ENCODE data around the gene SRRD. TPM values are rescaled to one million over a fixed set of nuclear protein-coding genes. Genes with fewer than 3 reads are reported as not detected.

SRRD gene
- total and polyA plus RNA-seq, 7 donors: 25.4 to 51.2 (median 36.1) TPM

DNA sequence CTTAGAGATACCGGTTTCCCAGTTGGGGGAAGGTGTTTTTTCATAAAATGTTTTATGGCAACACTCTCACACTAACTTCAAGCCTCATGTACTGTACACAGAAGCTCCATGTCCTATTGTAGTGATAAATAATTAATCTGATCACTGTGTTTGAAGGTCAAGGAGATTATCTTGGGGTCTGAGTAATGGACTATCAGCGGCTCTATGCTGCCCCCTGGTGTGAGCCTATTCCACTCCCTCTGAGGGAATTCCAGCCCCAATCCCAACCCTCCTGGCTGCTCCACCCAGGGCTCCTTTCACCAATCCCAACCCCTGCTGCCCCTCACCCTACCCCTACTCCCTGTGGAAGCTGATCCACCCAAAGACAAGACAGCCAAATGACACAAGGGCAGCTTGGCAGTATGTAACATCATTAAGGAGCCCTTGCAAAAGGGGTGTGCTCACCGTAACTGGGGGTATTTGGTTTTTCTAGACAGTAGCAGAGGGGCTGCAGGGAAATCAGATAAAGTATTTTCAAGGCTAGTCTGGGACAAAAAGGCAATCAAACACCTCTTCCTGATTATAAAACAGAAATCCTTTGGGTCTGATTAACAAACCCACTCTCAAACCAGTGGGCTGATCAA, 22.4 kb upstream of the SRRD start:
- intact Hi-C loops (cut with DNase I): loop anchor here (2.0 to 5.0 kb wide), 3 partner anchors 62 to 99 kb away; no protein-coding TSS in a partner anchor
- DNase-seq (peak; percentile 63 to 75), ATAC-seq (peak; percentile 59 to 80 (median 74))
- H3K27me3 ChIP-seq (ENCODE audit: insufficient read depth in 3 of 3, low read length in 2 of 3): no peaks in the 10 kb centered on the region
- H3K9me3 ChIP-seq: no peaks in the 10 kb centered on the region
- H3K27ac ChIP-seq: no peak overlapping the region
- TF ChIP-seq, protein P1, sequence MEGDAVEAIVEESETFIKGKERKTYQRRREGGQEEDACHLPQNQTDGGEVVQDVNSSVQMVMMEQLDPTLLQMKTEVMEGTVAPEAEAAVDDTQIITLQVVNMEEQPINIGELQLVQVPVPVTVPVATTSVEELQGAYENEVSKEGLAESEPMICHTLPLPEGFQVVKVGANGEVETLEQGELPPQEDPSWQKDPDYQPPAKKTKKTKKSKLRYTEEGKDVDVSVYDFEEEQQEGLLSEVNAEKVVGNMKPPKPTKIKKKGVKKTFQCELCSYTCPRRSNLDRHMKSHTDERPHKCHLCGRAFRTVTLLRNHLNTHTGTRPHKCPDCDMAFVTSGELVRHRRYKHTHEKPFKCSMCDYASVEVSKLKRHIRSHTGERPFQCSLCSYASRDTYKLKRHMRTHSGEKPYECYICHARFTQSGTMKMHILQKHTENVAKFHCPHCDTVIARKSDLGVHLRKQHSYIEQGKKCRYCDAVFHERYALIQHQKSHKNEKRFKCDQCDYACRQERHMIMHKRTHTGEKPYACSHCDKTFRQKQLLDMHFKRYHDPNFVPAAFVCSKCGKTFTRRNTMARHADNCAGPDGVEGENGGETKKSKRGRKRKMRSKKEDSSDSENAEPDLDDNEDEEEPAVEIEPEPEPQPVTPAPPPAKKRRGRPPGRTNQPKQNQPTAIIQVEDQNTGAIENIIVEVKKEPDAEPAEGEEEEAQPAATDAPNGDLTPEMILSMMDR (IDR thresholded peaks at IDR 0.05): peak; percentile 71
- 38 to 43% (median 39%) methylated on average over 3 of the region's 3 CpGs for WGBS, 3 donors
- peaks cover 2 to 94% of the 10 kb centered on the region in 2 donors for H3K36me3 ChIP-seq (ENCODE audit: insufficient read depth in 1 of 2, low read depth in 1 of 2)
- no peaks in the 10 kb centered on the region for H3K4me1 ChIP-seq
- no peak overlapping the region for H3K4me3 ChIP-seq

DNA sequence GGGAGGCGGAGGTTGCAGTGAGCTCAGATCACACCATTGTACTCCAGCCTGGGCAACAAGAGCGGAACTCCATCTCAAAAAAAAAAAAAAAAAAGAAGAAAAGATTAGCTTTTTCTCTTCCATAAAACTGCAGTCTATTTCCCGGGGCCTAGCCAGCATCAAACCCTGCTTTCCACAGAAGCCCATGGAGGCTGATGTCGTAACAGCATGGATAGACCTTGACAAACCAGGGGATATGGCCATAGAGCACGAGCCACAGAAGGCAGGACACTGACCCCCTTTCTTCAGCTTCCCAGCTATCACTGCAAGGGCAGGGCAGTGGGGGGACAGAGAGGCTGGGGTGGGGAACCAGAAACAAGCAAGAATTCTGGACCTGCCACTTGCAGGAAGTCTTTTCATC, 21.6 kb upstream of the SRRD start:
- ATAC-seq: no peak
- H3K36me3 ChIP-seq (ENCODE audit: insufficient read depth in 1 of 2, low read depth in 1 of 2): peaks cover 2 to 94% of the 10 kb centered on the region in 2 donors
- no peak overlapping the region for H3K27ac ChIP-seq
- H3K27me3 ChIP-seq (ENCODE audit: insufficient read depth in 3 of 3, low read length in 2 of 3): no peaks in the 10 kb centered on the region
- no peak overlapping the region for H3K4me3 ChIP-seq
- DNase-seq: no peak
- TF ChIP-seq, protein P1 (IDR thresholded peaks at IDR 0.05): no peak
- intact Hi-C loops (cut with DNase I): loop anchor here in 1 of 2 donors (5.0 kb wide), 1 partner anchor 100 kb away; no protein-coding TSS in a partner anchor
- WGBS, 3 donors: 91 to 97% (median 95%) methylated on average over 5 of the region's 5 CpGs
- H3K9me3 ChIP-seq: no peaks in the 10 kb centered on the region
- H3K4me1 ChIP-seq: no peaks in the 10 kb centered on the region

DNA sequence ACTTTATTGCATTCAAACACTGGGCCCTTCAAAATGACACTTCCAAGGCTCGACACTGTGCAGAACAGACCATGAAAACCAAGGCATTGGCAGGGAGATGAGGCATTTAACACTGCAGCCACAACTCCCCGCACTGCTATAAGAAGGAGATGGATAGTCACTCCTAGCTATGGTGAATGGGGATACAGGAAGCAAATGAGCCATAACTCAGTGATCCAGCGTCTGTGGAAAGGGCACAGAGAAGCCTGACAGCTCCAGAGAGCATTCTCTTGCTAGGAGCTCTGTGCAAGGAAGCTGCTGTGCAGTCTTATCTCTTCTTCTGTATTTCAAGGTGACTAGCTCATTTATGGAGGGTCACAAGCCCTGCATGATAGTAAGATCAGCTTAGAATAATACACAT, 21.0 kb upstream of the SRRD start:
- H3K36me3 ChIP-seq (ENCODE audit: insufficient read depth in 1 of 2, low read depth in 1 of 2): peaks cover 2 to 94% of the 10 kb centered on the region in 2 donors

DNA sequence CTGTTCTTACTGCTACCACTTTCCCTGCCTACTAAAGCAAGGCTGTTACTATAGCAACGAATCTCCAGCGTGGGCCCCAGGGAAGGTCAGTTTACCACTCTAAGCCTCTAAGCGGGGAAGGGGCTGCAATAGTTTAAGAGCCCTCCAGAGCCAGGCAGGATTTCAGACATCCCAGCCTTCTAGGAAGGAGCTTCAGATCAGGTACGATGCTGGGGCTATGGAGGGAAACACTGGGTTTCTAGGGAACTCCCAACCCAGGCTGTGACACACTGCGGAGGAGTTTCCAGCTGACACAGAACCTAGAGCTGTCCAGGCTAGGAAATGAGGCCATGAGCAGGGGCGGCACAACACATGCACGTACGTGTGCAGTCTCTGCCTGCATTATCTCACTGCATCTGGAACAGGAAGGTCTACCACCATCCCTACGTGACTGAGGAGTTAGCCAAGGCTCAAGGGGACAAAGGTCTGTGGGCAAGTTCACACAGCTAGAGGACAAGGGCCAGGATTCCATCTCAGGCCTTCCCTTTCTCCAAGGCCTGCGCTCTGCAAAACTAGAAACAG, 20.5 kb upstream of the SRRD start:
- TF ChIP-seq, protein P1 (IDR thresholded peaks at IDR 0.05): no peak
- WGBS, 3 donors: 75 to 79% (median 78%) methylated on average over 10 of the region's 10 CpGs
- ATAC-seq (no peak), DNase-seq (no peak)
- H3K27me3 ChIP-seq (ENCODE audit: insufficient read depth in 3 of 3, low read length in 2 of 3): no peaks in the 10 kb centered on the region
- H3K4me3 ChIP-seq: no peak overlapping the region
- H3K27ac ChIP-seq: no peak overlapping the region
- intact Hi-C loops (cut with DNase I): loop anchor here in 1 of 2 donors (5.0 kb wide), 1 partner anchor 101 kb away; no protein-coding TSS in a partner anchor
- H3K9me3 ChIP-seq: no peaks in the 10 kb centered on the region
- H3K36me3 ChIP-seq (ENCODE audit: insufficient read depth in 1 of 2, low read depth in 1 of 2): peaks cover 2 to 94% of the 10 kb centered on the region in 2 donors
- no peaks in the 10 kb centered on the region for H3K4me1 ChIP-seq

More for the DNA sequence above, 21.0 kb upstream of the SRRD start:
- Histone ChIP-seq H3K9me3 (no peaks in the 10 kb centered on the region), H3K4me3 (no peak overlapping the region), H3K27me3 (ENCODE audit: insufficient read depth in 3 of 3, low read length in 2 of 3) (no peaks in the 10 kb centered on the region), H3K4me1 (no peaks in the 10 kb centered on the region), H3K27ac (no peak overlapping the region)
- TF ChIP-seq, protein P1 (IDR thresholded peaks at IDR 0.05): no peak
- DNase-seq (no peak), ATAC-seq (no peak)
- 91 to 95% (median 92%) methylated on average over 3 of the region's 3 CpGs for WGBS, 3 donors
- intact Hi-C loops (cut with DNase I): loop anchor here in 1 of 2 donors (5.0 kb wide), 1 partner anchor 100 kb away; no protein-coding TSS in a partner anchor

Measured in psoas muscle (tissue), 8 donors.